GM23338 (cell line): Measurements from ENCODE around the gene ADAMTS17. TPM values are rescaled to one million over a fixed set of nuclear protein-coding genes. Genes with fewer than 3 reads are reported as not detected.

ENCODE experiments used
- ATAC-seq: fragments of 200-7000 bp; cut with Tn5 transposase; 3 replicates; pipeline ENCODE4 v1.9.1; 2020
- DNase-seq: peaks from one replicate; pipeline ENCODE4 v3.0.0-alpha.2; 2015; ENCODE audit warnings: low spot score
- H2AFZ ChIP-seq: fragments of 200-600 bp; sonication (generic); 2 replicates; pipeline ENCODE4 v1.8.0; 2016; ENCODE audit warnings: antibody characterized with exemption, mild to moderate bottlenecking, moderate library complexity
- H3F3A ChIP-seq: fragments of 200-600 bp; sonication (generic); replicated peaks from 2 replicates; pipeline ENCODE4 v1.8.0; 2017; ENCODE audit warnings: antibody characterized with exemption, mixed run types, low read depth
- H3K27ac ChIP-seq: fragments of 200-600 bp; sonication (generic); 2 replicates; pipeline ENCODE4 v1.6.1; 2016; ENCODE audit warnings: low read depth
- H3K27me3 ChIP-seq: fragments of 200-600 bp; sonication (generic); 2 replicates; pipeline ENCODE4 v1.8.0; 2016; ENCODE audit warnings: mild to moderate bottlenecking, mixed run types, moderate library complexity; ENCODE audit not compliant: insufficient read depth
- H3K36me3 ChIP-seq: fragments of 200-600 bp; sonication (generic); 2 replicates; pipeline ENCODE4 v1.8.0; 2016; ENCODE audit warnings: mild to moderate bottlenecking; ENCODE audit not compliant: insufficient read depth
- H3K4me1 ChIP-seq: fragments of 200-600 bp; sonication (generic); 2 replicates; pipeline ENCODE4 v1.8.0; 2016; ENCODE audit warnings: mild to moderate bottlenecking, moderate library complexity; ENCODE audit not compliant: insufficient read depth
- H3K4me2 ChIP-seq: fragments of 200-600 bp; sonication (generic); 2 replicates; pipeline ENCODE4 v1.7.1; 2017; ENCODE audit warnings: mixed run types
- H3K4me3 ChIP-seq: fragments of 200-600 bp; sonication (generic); 2 replicates; pipeline ENCODE4 v1.6.1; 2016; ENCODE audit warnings: mixed run types
- H3K79me2 ChIP-seq: fragments of 200-600 bp; sonication (generic); replicated peaks from 2 replicates; pipeline ENCODE4 v1.8.0; 2017; ENCODE audit warnings: mild to moderate bottlenecking; ENCODE audit not compliant: insufficient read depth
- H3K9me2 ChIP-seq: fragments of 200-600 bp; sonication (generic); 2 replicates; pipeline ENCODE4 v1.8.0; 2017; ENCODE audit not compliant: insufficient read depth
- H4K20me1 ChIP-seq: fragments of 200-600 bp; sonication (generic); replicated peaks from 2 replicates; pipeline ENCODE4 v1.8.0; 2017; ENCODE audit warnings: mild to moderate bottlenecking; ENCODE audit not compliant: insufficient read depth
- H3K27ac Mint-ChIP-seq: 2 replicates; pipeline ENCODE4 v1.8.0; 2020; ENCODE audit warnings: inconsistent platforms, mild to moderate bottlenecking, moderate library complexity, mixed read lengths
- H3K27me3 Mint-ChIP-seq: 3 replicates; pipeline ENCODE4 v1.8.0; 2022; ENCODE audit warnings: low read depth, mild to moderate bottlenecking, moderate library complexity, mixed read lengths, inconsistent platforms; ENCODE audit not compliant: insufficient read depth, poor library complexity
- H3K36me3 Mint-ChIP-seq: 3 replicates; pipeline ENCODE4 v1.8.0; 2021; ENCODE audit warnings: low read depth, mild to moderate bottlenecking, inconsistent platforms, moderate library complexity, mixed read lengths
- H3K4me1 Mint-ChIP-seq: 3 replicates; pipeline ENCODE4 v1.8.0; 2020; ENCODE audit warnings: mild to moderate bottlenecking, inconsistent platforms, mixed read lengths
- H3K4me3 Mint-ChIP-seq: 3 replicates; pipeline ENCODE4 v1.8.0; 2021; ENCODE audit warnings: moderate library complexity, mild to moderate bottlenecking, inconsistent platforms, mixed read lengths
- H3K9me3 Mint-ChIP-seq: 3 replicates; pipeline ENCODE4 v1.8.0; 2020; ENCODE audit warnings: moderate library complexity, mild to moderate bottlenecking, inconsistent platforms, mixed read lengths
- CREB1 ChIP-seq: fragments of 250-450 bp; sonication (Bioruptor Pico); IDR thresholded peaks from 2 replicates; pipeline ENCODE4 v1.5.0; 2020; ENCODE audit warnings: low read depth, mild to moderate bottlenecking, moderate library complexity
- CTCF ChIP-seq, 2 experiments: fragments of 200-600 bp in 1 of 2; sonication (generic) in 1 of 2; conservative IDR thresholded peaks; 2 replicates each; pipeline versions ENCODE4 v1.5.1 to v1.6.1; 2016 to 2017; ENCODE audit warnings: antibody characterized with exemption in 2 of 2, low read depth in 2 of 2, mild to moderate bottlenecking in 2 of 2, moderate library complexity in 1 of 2
- ETS1 ChIP-seq: IDR thresholded peaks from 2 replicates; pipeline ENCODE4 v1.6.1; 2016; ENCODE audit warnings: antibody characterized with exemption
- EZH2 ChIP-seq: fragments of 200-600 bp; sonication (generic); IDR thresholded peaks from one replicate; pipeline ENCODE4 v1.8.0; 2017; ENCODE audit warnings: antibody characterized with exemption, mild to moderate bottlenecking, low read depth; ENCODE audit not compliant: unreplicated experiment
- EZH2phosphoT487 ChIP-seq: fragments of 200-600 bp; sonication (generic); IDR thresholded peaks from one replicate; pipeline ENCODE4 v1.8.1; 2018; ENCODE audit warnings: antibody characterized with exemption; ENCODE audit not compliant: unreplicated experiment
- JUNB ChIP-seq: IDR thresholded peaks from one replicate; pipeline ENCODE4 v1.6.1; 2016; ENCODE audit warnings: antibody characterized with exemption; ENCODE audit not compliant: unreplicated experiment
- NANOG ChIP-seq: IDR thresholded peaks from 2 replicates; pipeline ENCODE4 v1.6.1; 2016; ENCODE audit warnings: antibody characterized with exemption, borderline replicate concordance
- POLR2AphosphoS5 ChIP-seq: IDR thresholded peaks from 2 replicates; pipeline ENCODE4 v1.6.1; 2016; ENCODE audit warnings: antibody characterized with exemption, low read depth
- REST ChIP-seq: IDR thresholded peaks from one replicate; pipeline ENCODE4 v1.6.1; 2018; ENCODE audit warnings: antibody characterized with exemption; ENCODE audit not compliant: unreplicated experiment
- STAT1 ChIP-seq: IDR thresholded peaks from one replicate; pipeline ENCODE4 v1.6.1; 2016; ENCODE audit warnings: antibody characterized with exemption; ENCODE audit not compliant: unreplicated experiment
- ZNF114 ChIP-seq: fragments of 250-450 bp; sonication (Bioruptor Pico); IDR thresholded peaks from 2 replicates; pipeline ENCODE4 v1.5.0; 2020; ENCODE audit warnings: mild to moderate bottlenecking, moderate library complexity
- ZNF331 ChIP-seq: fragments of 250-450 bp; sonication (Bioruptor Pico); IDR thresholded peaks from 2 replicates; pipeline ENCODE4 v1.5.0; 2020; ENCODE audit warnings: low read depth, mild to moderate bottlenecking, moderate library complexity
- ZNF462 ChIP-seq: fragments of 250-450 bp; sonication (Bioruptor Pico); IDR thresholded peaks from 2 replicates; pipeline ENCODE4 v1.5.0; 2020; ENCODE audit warnings: mild to moderate bottlenecking, moderate library complexity
- polyA plus RNA-seq: library from polyadenylated mRNA; unstranded; fragments of >200 nt; fragmentation: Nextera tagmentation; extraction: Ambion mirVana; gene quantifications from 2 replicates; pipeline ENCODE4 v1.2.1, GENCODE V29; 2016
- total RNA-seq: library from RNA; depleted of rRNA; stranded (reverse); fragments of >200 nt; shearing (Covaris generic); gene quantifications from 2 replicates; pipeline ENCODE4 v1.2.3, GENCODE V29; 2014

Gene ADAMTS17
- total and polyA plus RNA-seq, 2 experiments from 2014 or later = 0.60 to 3.8 TPM

GRCh38 chr15:100125401-100126191 lies 216.2 kb downstream of the ADAMTS17 start:
- H3K79me2 ChIP-seq = no peaks in the 10 kb centered on the region
- no peak overlapping the region for H3K4me2 ChIP-seq
- H3K27me3 ChIP-seq = no peaks in the 10 kb centered on the region
- no peaks in the 10 kb centered on the region for H4K20me1 ChIP-seq
- ATAC-seq = peak; percentile 49
- Mint-ChIP-seq H3K4me3 (no peak overlapping the region), H3K9me3 (peaks cover 13% of the 10 kb centered on the region), H3K36me3 (peaks cover 13% of the 10 kb centered on the region; the same call in 2 of the 3 replicates), H3K27me3 (peaks cover 4% of the 10 kb centered on the region), H3K27ac (no peak overlapping the region), H3K4me1 (peaks cover 5% of the 10 kb centered on the region; the same call in 1 of the 3 replicates)
- TF ChIP-seq CREB1 (CRISPR knock-in tag) = no peak
- no peak for TF ChIP-seq EZH2
- TF ChIP-seq CTCF (conservative IDR thresholded peaks at IDR 0.05; ENCODE audit: low read depth in 2 of 2) = no peak
- no peak for TF ChIP-seq NANOG
- TF ChIP-seq JUNB = no peak
- TF ChIP-seq ZNF114 = no peak
- no peak for TF ChIP-seq POLR2AphosphoS5
- no peak for TF ChIP-seq EZH2phosphoT487
- TF ChIP-seq STAT1 = no peak
- no peak for TF ChIP-seq ZNF462 (CRISPR knock-in tag)
- no peak for TF ChIP-seq ZNF331
- no peak for TF ChIP-seq REST
- no peak for TF ChIP-seq ETS1
- no peaks in the 10 kb centered on the region for H3K4me1 ChIP-seq
- H3K36me3 ChIP-seq = no peaks in the 10 kb centered on the region
- no peaks in the 10 kb centered on the region for H3F3A ChIP-seq
- no peak overlapping the region for H2AFZ ChIP-seq
- no peaks in the 10 kb centered on the region for H3K9me2 ChIP-seq
- H3K4me3 ChIP-seq = no peak overlapping the region
- H3K27ac ChIP-seq = no peak overlapping the region
- no peak for DNase-seq
